ENCODE data around the gene PRKACA.

The PRKACA gene

GRCh38 chr19:14135985-14136508, 18.5 kb upstream of the PRKACA start:
- Mint-ChIP-seq H3K9me3 (no peaks in the 10 kb centered on the region), H3K36me3 (peaks cover 7% of the 10 kb centered on the region), H3K27ac (peak overlapping the region; percentile 73), H3K4me1 (peaks cover 32% of the 10 kb centered on the region), H3K27me3 (no peaks in the 10 kb centered on the region), H3K4me3 (peak overlapping the region; percentile 78)
- ATAC-seq: no peak

GRCh38 chr19:14135355-14135754, 17.8 kb upstream of the PRKACA start:
- peaks cover 7% of the 10 kb centered on the region for H3K36me3 Mint-ChIP-seq
- H3K9me3 Mint-ChIP-seq: no peaks in the 10 kb centered on the region
- H3K4me1 Mint-ChIP-seq: peaks cover 32% of the 10 kb centered on the region
- H3K27ac Mint-ChIP-seq: peak overlapping the region; percentile 73
- no peak for ATAC-seq
- H3K4me3 Mint-ChIP-seq: peak overlapping the region; percentile 78
- H3K27me3 Mint-ChIP-seq: no peaks in the 10 kb centered on the region

GRCh38 chr19:14127929-14128509, 10.5 kb upstream of the PRKACA start:
- Mint-ChIP-seq H3K4me1 (peaks cover 5% of the 10 kb centered on the region), H3K36me3 (no peaks in the 10 kb centered on the region), H3K9me3 (no peaks in the 10 kb centered on the region), H3K4me3 (no peak overlapping the region), H3K27ac (no peak overlapping the region), H3K27me3 (no peaks in the 10 kb centered on the region)
- no peak for ATAC-seq

- no peaks in the 10 kb centered on the region for H3K9me3 Mint-ChIP-seq
- no peaks in the 10 kb centered on the region for H3K27me3 Mint-ChIP-seq
- H3K27ac Mint-ChIP-seq: no peak overlapping the region
- H3K4me3 Mint-ChIP-seq: no peak overlapping the region
- H3K4me1 Mint-ChIP-seq: peaks cover 5% of the 10 kb centered on the region
- no peaks in the 10 kb centered on the region for H3K36me3 Mint-ChIP-seq
- ATAC-seq: no peak
Measured at GRCh38 chr19:14127176-14127575, 9.6 kb upstream of the PRKACA start.

- no peaks in the 10 kb centered on the region for H3K36me3 Mint-ChIP-seq
- no peaks in the 10 kb centered on the region for H3K9me3 Mint-ChIP-seq
- H3K4me3 Mint-ChIP-seq: no peak overlapping the region
- ATAC-seq: no peak
- H3K27me3 Mint-ChIP-seq: no peaks in the 10 kb centered on the region
- peak overlapping the region; percentile 11 for H3K27ac Mint-ChIP-seq
- H3K4me1 Mint-ChIP-seq: peaks cover 12% of the 10 kb centered on the region
Measured at GRCh38 chr19:14122924-14123323, 5.4 kb upstream of the PRKACA start.

- Mint-ChIP-seq H3K4me3 (no peak overlapping the region), H3K27me3 (no peaks in the 10 kb centered on the region), H3K27ac (no peak overlapping the region), H3K9me3 (no peaks in the 10 kb centered on the region), H3K36me3 (no peaks in the 10 kb centered on the region), H3K4me1 (peaks cover 29% of the 10 kb centered on the region)
- ATAC-seq: no peak
Measured at GRCh38 chr19:14120497-14120780, 2.9 kb upstream of the PRKACA start.

- no peak overlapping the region for H3K4me3 Mint-ChIP-seq
- H3K4me1 Mint-ChIP-seq: peaks cover 35% of the 10 kb centered on the region
- no peaks in the 10 kb centered on the region for H3K36me3 Mint-ChIP-seq
- no peaks in the 10 kb centered on the region for H3K9me3 Mint-ChIP-seq
- H3K27ac Mint-ChIP-seq: peak overlapping the region; percentile 5
- H3K27me3 Mint-ChIP-seq: no peaks in the 10 kb centered on the region
- ATAC-seq: no peak
Measured at GRCh38 chr19:14119644-14120496, 2.3 kb upstream of the PRKACA start.

GRCh38 chr19:14119146-14119545, 1.6 kb upstream of the PRKACA start:
- H3K27ac Mint-ChIP-seq: peak overlapping the region; percentile 88
- no peaks in the 10 kb centered on the region for H3K9me3 Mint-ChIP-seq
- H3K27me3 Mint-ChIP-seq: no peaks in the 10 kb centered on the region
- H3K4me1 Mint-ChIP-seq: peaks cover 40% of the 10 kb centered on the region
- H3K4me3 Mint-ChIP-seq: peak overlapping the region; percentile 97
- no peak for ATAC-seq
- H3K36me3 Mint-ChIP-seq: no peaks in the 10 kb centered on the region

- ATAC-seq: no peak
- no peaks in the 10 kb centered on the region for H3K9me3 Mint-ChIP-seq
- H3K4me3 Mint-ChIP-seq: peak overlapping the region; percentile 97
- no peaks in the 10 kb centered on the region for H3K36me3 Mint-ChIP-seq
- peaks cover 47% of the 10 kb centered on the region for H3K4me1 Mint-ChIP-seq
- H3K27me3 Mint-ChIP-seq: no peaks in the 10 kb centered on the region
- H3K27ac Mint-ChIP-seq: peak overlapping the region; percentile 88
Measured at GRCh38 chr19:14118165-14119051, 846 bp upstream of the PRKACA start.

- peaks cover 47% of the 10 kb centered on the region for H3K4me1 Mint-ChIP-seq
- H3K36me3 Mint-ChIP-seq: no peaks in the 10 kb centered on the region
- H3K9me3 Mint-ChIP-seq: no peaks in the 10 kb centered on the region
- H3K4me3 Mint-ChIP-seq: peak overlapping the region; percentile 91
- H3K27me3 Mint-ChIP-seq: no peaks in the 10 kb centered on the region
- peak overlapping the region; percentile 80 for H3K27ac Mint-ChIP-seq
- peak; percentile 26 for ATAC-seq
Measured at GRCh38 chr19:14116918-14117578, 514 bp downstream of the PRKACA start.

- ATAC-seq: no peak
- peak overlapping the region; percentile 80 for H3K27ac Mint-ChIP-seq
- H3K9me3 Mint-ChIP-seq: no peaks in the 10 kb centered on the region
- peak overlapping the region; percentile 91 for H3K4me3 Mint-ChIP-seq
- no peaks in the 10 kb centered on the region for H3K27me3 Mint-ChIP-seq
- no peaks in the 10 kb centered on the region for H3K36me3 Mint-ChIP-seq
- peaks cover 47% of the 10 kb centered on the region for H3K4me1 Mint-ChIP-seq
Measured at GRCh38 chr19:14116525-14116917, 1.0 kb downstream of the PRKACA start.

- H3K27me3 Mint-ChIP-seq: no peaks in the 10 kb centered on the region
- peaks cover 47% of the 10 kb centered on the region for H3K4me1 Mint-ChIP-seq
- H3K27ac Mint-ChIP-seq: no peak overlapping the region
- no peak for ATAC-seq
- no peaks in the 10 kb centered on the region for H3K9me3 Mint-ChIP-seq
- peak overlapping the region; percentile 91 for H3K4me3 Mint-ChIP-seq
- H3K36me3 Mint-ChIP-seq: no peaks in the 10 kb centered on the region
Measured at GRCh38 chr19:14115756-14116155, 1.8 kb downstream of the PRKACA start.

GRCh38 chr19:14114854-14115253, 2.7 kb downstream of the PRKACA start:
- no peak for ATAC-seq
- no peaks in the 10 kb centered on the region for H3K9me3 Mint-ChIP-seq
- no peak overlapping the region for H3K4me3 Mint-ChIP-seq
- H3K27me3 Mint-ChIP-seq: no peaks in the 10 kb centered on the region
- no peaks in the 10 kb centered on the region for H3K36me3 Mint-ChIP-seq
- H3K27ac Mint-ChIP-seq: no peak overlapping the region
- peaks cover 47% of the 10 kb centered on the region for H3K4me1 Mint-ChIP-seq

GRCh38 chr19:14114439-14114838, 3.1 kb downstream of the PRKACA start:
- Mint-ChIP-seq H3K4me3 (no peak overlapping the region), H3K36me3 (no peaks in the 10 kb centered on the region), H3K4me1 (peaks cover 47% of the 10 kb centered on the region), H3K27me3 (no peaks in the 10 kb centered on the region), H3K27ac (no peak overlapping the region), H3K9me3 (no peaks in the 10 kb centered on the region)
- ATAC-seq: no peak
